Measurements from ENCODE around the gene CTU2. TPM values are rescaled to one million over a fixed set of nuclear protein-coding genes. Genes with fewer than 3 reads are reported as not detected.

The CTU2 gene
- total RNA-seq, 4 donors from 2014 or later = 2.8 to 5.6 (median 4.2) TPM; not detected in 1

DNA sequence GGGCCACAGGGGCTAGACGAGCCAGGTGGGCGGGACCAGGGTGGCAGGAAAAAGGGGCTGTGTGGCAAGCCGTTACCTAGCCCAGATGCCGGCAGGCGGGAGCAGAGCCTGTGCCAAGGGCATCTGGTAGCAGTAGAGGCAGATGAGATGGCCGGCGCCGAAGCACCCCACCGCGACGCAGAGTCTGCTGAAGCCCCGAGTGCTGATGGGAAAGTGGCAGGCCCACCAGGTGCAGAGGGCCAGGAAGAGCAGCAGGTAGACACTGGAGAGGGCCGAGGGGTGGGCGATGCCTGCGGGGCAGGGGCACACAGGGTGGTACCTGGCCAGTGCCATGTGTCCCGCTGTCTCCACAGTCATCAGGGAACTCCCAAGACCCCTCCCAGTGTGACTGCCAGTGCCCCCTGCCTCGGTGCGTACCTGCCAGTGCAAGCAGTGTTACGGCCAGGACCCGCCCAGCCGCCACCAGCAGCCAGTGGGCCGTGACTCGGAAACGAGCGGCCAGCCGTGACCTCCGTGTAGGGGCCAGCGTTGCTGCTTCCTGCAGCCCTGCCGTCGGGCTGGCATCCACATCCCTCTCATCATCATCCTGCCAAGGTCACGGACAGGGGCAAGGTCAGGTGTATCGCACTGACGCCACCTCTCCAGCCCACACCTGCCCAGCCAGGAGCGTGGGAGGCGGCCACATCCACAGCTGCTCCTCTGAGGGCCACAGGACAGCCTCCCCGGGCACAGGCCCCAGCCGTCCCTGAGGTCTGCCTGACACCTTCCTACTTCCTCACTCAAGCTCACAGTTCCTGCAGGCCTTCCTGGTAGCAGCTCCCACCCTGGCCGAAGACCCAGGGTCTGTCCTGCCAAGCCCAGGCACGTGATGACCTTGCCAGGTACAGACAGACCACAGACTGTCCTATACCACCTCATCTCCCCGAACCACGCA is 32.1 kb downstream of the CTU2 start:
- Histone ChIP-seq H3K36me3 (peaks cover 0 to 16% (median 0%) of the 10 kb centered on the region in 4 donors), H3K27ac (no peak overlapping the region), H3K4me3 (no peak overlapping the region), H3K9me3 (no peaks in the 10 kb centered on the region), H3K27me3 (no peaks in the 10 kb centered on the region), H3K4me1 (peaks cover 0 to 9% (median 4%) of the 10 kb centered on the region in 4 donors)
- no peak for DNase-seq
- TF ChIP-seq, protein P1, sequence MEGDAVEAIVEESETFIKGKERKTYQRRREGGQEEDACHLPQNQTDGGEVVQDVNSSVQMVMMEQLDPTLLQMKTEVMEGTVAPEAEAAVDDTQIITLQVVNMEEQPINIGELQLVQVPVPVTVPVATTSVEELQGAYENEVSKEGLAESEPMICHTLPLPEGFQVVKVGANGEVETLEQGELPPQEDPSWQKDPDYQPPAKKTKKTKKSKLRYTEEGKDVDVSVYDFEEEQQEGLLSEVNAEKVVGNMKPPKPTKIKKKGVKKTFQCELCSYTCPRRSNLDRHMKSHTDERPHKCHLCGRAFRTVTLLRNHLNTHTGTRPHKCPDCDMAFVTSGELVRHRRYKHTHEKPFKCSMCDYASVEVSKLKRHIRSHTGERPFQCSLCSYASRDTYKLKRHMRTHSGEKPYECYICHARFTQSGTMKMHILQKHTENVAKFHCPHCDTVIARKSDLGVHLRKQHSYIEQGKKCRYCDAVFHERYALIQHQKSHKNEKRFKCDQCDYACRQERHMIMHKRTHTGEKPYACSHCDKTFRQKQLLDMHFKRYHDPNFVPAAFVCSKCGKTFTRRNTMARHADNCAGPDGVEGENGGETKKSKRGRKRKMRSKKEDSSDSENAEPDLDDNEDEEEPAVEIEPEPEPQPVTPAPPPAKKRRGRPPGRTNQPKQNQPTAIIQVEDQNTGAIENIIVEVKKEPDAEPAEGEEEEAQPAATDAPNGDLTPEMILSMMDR (IDR thresholded peaks at IDR 0.05) = no peak
- TF ChIP-seq EP300 (IDR thresholded peaks at IDR 0.05; ENCODE audit: low read depth) = no peak
- no peak for TF ChIP-seq POLR2AphosphoS5 (IDR thresholded peaks at IDR 0.05)
- TF ChIP-seq POLR2A (IDR thresholded peaks at IDR 0.05) = no peak
- in situ Hi-C loops (cut with MboI; ENCODE audit: low pct_ligation_motif_present in 1 of 4, low pct_unique_long_range_greater_than_20kb in 1 of 4, low sequenced_read_pairs in 3 of 4) (loop anchor here in 1 of 4 donors (25.0 kb wide), 1 partner anchor 474 kb away; the partner anchor contains the start of genes SLC22A31 and ZNF778), intact Hi-C loops (cut with DNase I; ENCODE audit: low total_unique reads) (no loop called here)
- WGBS, 2 donors (ENCODE audit: low coverage in 1 of 2) = 84% methylated on average over 41 of the region's 41 CpGs; no CpG with 5 or more reads in 1 of the 2 donors

DNA sequence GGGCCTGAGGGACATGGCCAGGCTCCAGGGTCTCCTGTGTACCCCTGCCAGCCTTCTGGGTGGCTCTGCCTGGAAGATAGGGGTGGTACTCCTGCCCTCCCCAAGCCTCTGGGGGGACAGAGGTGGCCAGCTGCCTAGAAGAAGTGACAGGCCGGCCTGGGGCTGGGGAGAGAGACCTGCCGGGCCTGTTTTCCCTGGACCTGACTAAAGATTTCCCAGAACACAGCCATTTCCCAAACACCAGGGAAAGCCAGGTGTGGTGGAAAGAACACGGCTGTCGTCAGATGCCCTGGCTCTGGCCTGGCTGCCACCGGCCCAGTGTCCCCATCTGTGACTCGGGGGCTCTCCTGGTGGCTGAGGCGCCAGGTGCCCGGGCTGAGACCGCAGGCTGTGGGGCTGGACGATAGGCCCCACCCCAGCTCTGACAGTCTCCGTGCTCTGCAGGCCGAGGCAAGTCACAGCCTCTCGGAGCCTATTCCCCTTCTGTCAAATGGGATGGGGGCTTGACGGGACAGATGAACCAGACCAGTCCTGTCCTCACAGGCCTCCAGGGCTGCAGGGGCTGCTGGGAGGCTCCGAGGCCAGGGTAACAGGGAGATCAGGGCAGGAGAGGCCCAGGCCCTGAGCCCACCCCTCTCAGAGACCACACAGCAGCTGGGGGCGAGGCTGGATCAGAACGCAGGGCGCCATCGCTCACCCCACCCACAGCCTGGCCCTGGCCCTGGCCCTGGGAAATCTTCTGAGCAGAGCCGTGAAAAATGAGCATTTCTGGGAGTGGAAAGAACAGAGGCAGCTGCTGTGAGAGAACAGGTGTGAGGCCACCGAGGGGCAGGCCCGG is 33.1 kb downstream of the CTU2 start:
- Histone ChIP-seq H3K4me3 (no peak overlapping the region), H3K9me3 (no peaks in the 10 kb centered on the region), H3K27ac (no peak overlapping the region), H3K4me1 (peaks cover 5 to 19% (median 12%) of the 10 kb centered on the region in 4 donors), H3K27me3 (no peaks in the 10 kb centered on the region), H3K36me3 (peaks cover 0 to 11% (median 0%) of the 10 kb centered on the region in 4 donors)
- WGBS, 2 donors (ENCODE audit: low coverage in 1 of 2) = 83% methylated on average over 22 of the region's 22 CpGs; no CpG with 5 or more reads in 1 of the 2 donors
- intact Hi-C loops (cut with DNase I; ENCODE audit: low total_unique reads) (no loop called here), in situ Hi-C loops (cut with MboI; ENCODE audit: low pct_ligation_motif_present in 1 of 4, low pct_unique_long_range_greater_than_20kb in 1 of 4, low sequenced_read_pairs in 3 of 4) (loop anchor here in 1 of 4 donors (25.0 kb wide), 1 partner anchor 473 kb away; the partner anchor contains the start of genes SLC22A31 and ZNF778)
- TF ChIP-seq POLR2A (IDR thresholded peaks at IDR 0.05) (no peak), POLR2AphosphoS5 (IDR thresholded peaks at IDR 0.05) (no peak), EP300 (IDR thresholded peaks at IDR 0.05; ENCODE audit: low read depth) (no peak)
- TF ChIP-seq, protein P1 (IDR thresholded peaks at IDR 0.05) = no peak
- DNase-seq = no peak

DNA sequence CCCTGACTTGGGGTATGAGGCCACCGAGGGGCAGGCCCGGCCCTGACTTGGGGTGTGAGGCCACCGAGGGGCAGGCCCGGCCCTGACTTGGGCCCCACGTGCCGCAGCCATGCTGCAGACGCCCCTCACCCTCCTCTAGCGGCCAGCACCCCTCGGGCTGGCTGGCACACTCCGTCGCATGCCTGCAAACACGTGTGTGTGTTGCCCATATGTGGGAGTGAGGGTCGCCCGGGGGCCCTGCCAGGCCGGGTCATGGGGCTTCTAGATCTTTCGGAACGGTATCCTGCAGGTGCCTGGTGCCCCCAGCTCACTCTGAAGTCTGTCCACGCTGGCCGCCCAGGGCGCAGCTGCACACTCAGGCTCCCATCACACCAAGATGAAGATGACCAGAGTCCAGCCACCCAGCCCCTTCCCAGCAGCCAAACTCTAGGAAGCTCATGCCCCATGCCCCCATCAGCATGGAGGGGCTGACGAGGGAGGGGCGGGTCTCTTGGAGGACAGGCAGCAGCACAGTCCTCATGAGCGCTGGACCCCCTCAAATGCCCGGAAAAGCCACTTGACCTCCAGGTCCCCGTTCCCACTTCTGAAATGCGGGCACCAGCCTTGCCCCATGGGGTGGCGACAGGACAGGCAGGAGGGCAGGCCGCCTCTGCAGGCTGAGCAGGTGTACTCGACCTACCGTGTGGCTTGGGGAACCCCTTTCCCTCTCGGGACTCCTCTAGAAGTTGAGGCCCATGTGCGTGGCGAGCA is 33.8 kb downstream of the CTU2 start:
- no peak overlapping the region for H3K27ac ChIP-seq
- intact Hi-C loops (cut with DNase I; ENCODE audit: low total_unique reads) = loop anchor here (5.0 kb wide), 1 partner anchor 47 kb away; the partner anchor contains the start of gene PIEZO1
- H3K4me3 ChIP-seq = no peak overlapping the region
- WGBS, 2 donors (ENCODE audit: low coverage in 1 of 2) = 93% methylated on average over 15 of the region's 33 CpGs; no CpG with 5 or more reads in 1 of the 2 donors
- no peak for DNase-seq
- H3K27me3 ChIP-seq = no peaks in the 10 kb centered on the region
- H3K4me1 ChIP-seq = peaks cover 13 to 27% (median 18%) of the 10 kb centered on the region in 4 donors
- peaks cover 0 to 5% (median 0%) of the 10 kb centered on the region in 4 donors for H3K36me3 ChIP-seq
- no peak for TF ChIP-seq POLR2AphosphoS5 (IDR thresholded peaks at IDR 0.05)
- TF ChIP-seq, protein P1 (IDR thresholded peaks at IDR 0.05) = no peak
- no peak for TF ChIP-seq EP300 (IDR thresholded peaks at IDR 0.05; ENCODE audit: low read depth)
- no peak for TF ChIP-seq POLR2A (IDR thresholded peaks at IDR 0.05)
- H3K9me3 ChIP-seq = no peaks in the 10 kb centered on the region
- in situ Hi-C loops (cut with MboI; ENCODE audit: low pct_ligation_motif_present in 1 of 4, low pct_unique_long_range_greater_than_20kb in 1 of 4, low sequenced_read_pairs in 3 of 4) = loop anchor here in 1 of 4 donors (25.0 kb wide), 1 partner anchor 472 kb away; the partner anchor contains the start of genes SLC22A31 and ZNF778

Data from transverse colon (tissue), 4 donors.